ENCODE measurements around the gene LAPTM4A.

- TF ChIP-seq CTCF (IDR thresholded peaks at IDR 0.05; ENCODE audit: low read length) = no peak
- TF ChIP-seq EZH2 (IDR thresholded peaks at IDR 0.05; ENCODE audit: borderline replicate concordance, low read length) = no peak
These were observed 62.1 kb downstream of the LAPTM4A start for GRCh38 chr2:19989342-19989666.
